ENCODE measurements around the gene COG2. TPM values are rescaled to one million over a fixed set of nuclear protein-coding genes. Genes with fewer than 3 reads are reported as not detected.
"Not testable (repeated sequence)": the region's sequence is repeated elsewhere in the genome, so short reads cannot be mapped to it uniquely, and the experiment has no call there.

The COG2 gene
- total and polyA plus RNA-seq, 7 donors, result 17.5 to 31.2 (median 25.2) TPM

- H3K4me1 ChIP-seq, result no peaks in the 10 kb centered on the region
- no peak overlapping the region for H3K4me3 ChIP-seq
- no peak for TF ChIP-seq EP300 (IDR thresholded peaks at IDR 0.05)
- no peak for TF ChIP-seq POLR2AphosphoS5 (IDR thresholded peaks at IDR 0.05)
- TF ChIP-seq, protein P1, sequence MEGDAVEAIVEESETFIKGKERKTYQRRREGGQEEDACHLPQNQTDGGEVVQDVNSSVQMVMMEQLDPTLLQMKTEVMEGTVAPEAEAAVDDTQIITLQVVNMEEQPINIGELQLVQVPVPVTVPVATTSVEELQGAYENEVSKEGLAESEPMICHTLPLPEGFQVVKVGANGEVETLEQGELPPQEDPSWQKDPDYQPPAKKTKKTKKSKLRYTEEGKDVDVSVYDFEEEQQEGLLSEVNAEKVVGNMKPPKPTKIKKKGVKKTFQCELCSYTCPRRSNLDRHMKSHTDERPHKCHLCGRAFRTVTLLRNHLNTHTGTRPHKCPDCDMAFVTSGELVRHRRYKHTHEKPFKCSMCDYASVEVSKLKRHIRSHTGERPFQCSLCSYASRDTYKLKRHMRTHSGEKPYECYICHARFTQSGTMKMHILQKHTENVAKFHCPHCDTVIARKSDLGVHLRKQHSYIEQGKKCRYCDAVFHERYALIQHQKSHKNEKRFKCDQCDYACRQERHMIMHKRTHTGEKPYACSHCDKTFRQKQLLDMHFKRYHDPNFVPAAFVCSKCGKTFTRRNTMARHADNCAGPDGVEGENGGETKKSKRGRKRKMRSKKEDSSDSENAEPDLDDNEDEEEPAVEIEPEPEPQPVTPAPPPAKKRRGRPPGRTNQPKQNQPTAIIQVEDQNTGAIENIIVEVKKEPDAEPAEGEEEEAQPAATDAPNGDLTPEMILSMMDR (IDR thresholded peaks at IDR 0.05), result no peak
- no peak for TF ChIP-seq POLR2A (IDR thresholded peaks at IDR 0.05)
- intact Hi-C loops (cut with DNase I), result no loop called here
- H3K27ac ChIP-seq, result no peak overlapping the region
- 86 to 97% methylated on average over 2 of the region's 2 CpGs for WGBS, 2 donors
- DNase-seq, result no peak
- H3K36me3 ChIP-seq, result no peaks in the 10 kb centered on the region
- H3K27me3 ChIP-seq, result no peaks in the 10 kb centered on the region
- peaks cover 0 to 4% (median 0%) of the 10 kb centered on the region in 4 donors for H3K9me3 ChIP-seq
These were observed 46.0 kb upstream of the COG2 start for GRCh38 chr1:230596306-230596705.

GRCh38 chr1:230598745-230599144 lies 43.5 kb upstream of the COG2 start:
- DNase-seq, result no peak
- no peak overlapping the region for H3K4me3 ChIP-seq
- no peak overlapping the region for H3K27ac ChIP-seq
- peaks cover 0 to 4% (median 0%) of the 10 kb centered on the region in 4 donors for H3K9me3 ChIP-seq
- intact Hi-C loops (cut with DNase I), result no loop called here
- H3K36me3 ChIP-seq, result no peaks in the 10 kb centered on the region
- TF ChIP-seq POLR2A (IDR thresholded peaks at IDR 0.05), result no peak
- TF ChIP-seq POLR2AphosphoS5 (IDR thresholded peaks at IDR 0.05), result no peak
- TF ChIP-seq, protein P1 (IDR thresholded peaks at IDR 0.05), result no peak
- TF ChIP-seq EP300 (IDR thresholded peaks at IDR 0.05), result no peak
- no peaks in the 10 kb centered on the region for H3K27me3 ChIP-seq
- H3K4me1 ChIP-seq, result no peaks in the 10 kb centered on the region

DNA sequence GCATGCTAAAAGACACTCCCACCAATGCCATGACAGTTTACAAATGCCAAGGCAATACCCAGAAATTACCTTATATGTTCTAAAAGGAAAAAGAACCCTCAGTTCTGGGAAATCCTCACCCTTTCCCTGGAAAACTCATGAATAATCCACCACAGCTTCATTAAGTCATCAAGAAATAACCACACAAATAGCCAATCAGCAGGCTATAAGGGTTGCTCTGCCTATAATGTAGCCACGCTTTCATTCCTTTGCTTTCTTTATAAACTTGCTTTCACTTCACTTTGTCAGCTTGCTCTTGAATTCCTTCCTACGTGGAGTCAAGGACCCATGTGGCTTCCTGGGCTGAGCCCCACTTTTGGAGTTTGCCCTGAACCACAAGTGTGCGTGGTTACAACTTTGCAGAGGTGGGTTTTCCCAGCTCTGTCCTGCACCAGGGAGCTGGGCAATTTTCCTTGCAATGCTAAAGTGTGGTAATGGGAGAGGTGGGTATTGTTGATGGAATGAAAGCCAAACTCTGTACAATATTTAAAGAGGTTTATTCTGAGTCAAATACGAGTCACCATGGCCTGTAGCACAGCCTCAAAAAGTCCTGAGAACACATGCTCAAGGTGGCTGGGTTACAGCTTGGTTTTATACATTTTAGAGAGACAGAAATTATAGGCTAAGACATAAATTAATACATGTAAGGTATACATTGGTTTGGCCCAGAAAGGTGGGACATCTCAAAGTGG lies 42.2 kb upstream of the COG2 start:
- H3K9me3 ChIP-seq, result peaks cover 0 to 4% (median 0%) of the 10 kb centered on the region in 4 donors
- no peak overlapping the region for H3K27ac ChIP-seq
- H3K27me3 ChIP-seq, result no peaks in the 10 kb centered on the region
- H3K4me1 ChIP-seq, result no peaks in the 10 kb centered on the region
- H3K36me3 ChIP-seq, result no peaks in the 10 kb centered on the region
- no peak for DNase-seq
- H3K4me3 ChIP-seq, result no peak overlapping the region
- TF ChIP-seq, protein P1 (IDR thresholded peaks at IDR 0.05), result no peak
- WGBS, 2 donors, result 77 to 87% methylated on average over 4 of the region's 4 CpGs
- intact Hi-C loops (cut with DNase I), result no loop called here

DNA sequence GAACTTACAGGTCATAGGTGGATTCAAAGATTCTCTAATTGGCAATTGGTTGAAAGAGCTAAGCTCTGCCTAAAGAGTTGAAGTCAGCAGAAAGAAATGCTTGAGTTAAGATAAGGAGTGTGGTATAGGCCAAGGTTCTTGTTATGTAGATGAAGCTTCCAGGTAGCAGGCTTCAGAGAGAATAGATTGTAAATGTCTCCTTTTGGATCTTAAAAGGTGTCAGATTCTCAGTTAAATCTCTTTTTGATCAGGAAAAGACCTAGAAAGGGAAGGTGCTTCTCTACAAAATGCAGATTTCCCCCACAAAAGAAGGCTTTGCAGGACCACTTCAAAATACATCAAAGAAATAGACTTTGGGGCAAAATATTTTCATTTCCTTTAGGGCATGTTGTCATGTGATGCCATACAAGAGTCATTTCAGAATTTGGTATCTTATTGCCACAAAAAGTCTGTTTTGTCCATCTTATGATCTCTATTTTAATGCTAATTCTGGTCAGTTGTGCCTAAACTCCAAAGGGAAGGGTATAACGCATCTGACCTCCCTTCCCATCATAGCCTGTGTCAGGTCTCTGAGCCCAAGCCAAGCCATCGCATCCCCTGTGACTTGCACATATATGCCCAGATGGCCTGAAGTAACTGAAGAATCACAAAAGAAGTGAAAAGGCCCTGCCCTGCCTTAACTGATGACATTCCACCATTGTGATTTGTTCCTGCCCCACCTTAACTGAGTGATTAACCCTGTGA lies 41.5 kb upstream of the COG2 start:
- DNase-seq; H3K27me3 ChIP-seq; H3K27ac ChIP-seq; H3K36me3 ChIP-seq; intact Hi-C loops (cut with DNase I); H3K4me3 ChIP-seq; H3K4me1 ChIP-seq; H3K9me3 ChIP-seq: not testable (repeated sequence)
- WGBS, 2 donors, result 41 to 68% methylated on average over 2 of the region's 2 CpGs

DNA sequence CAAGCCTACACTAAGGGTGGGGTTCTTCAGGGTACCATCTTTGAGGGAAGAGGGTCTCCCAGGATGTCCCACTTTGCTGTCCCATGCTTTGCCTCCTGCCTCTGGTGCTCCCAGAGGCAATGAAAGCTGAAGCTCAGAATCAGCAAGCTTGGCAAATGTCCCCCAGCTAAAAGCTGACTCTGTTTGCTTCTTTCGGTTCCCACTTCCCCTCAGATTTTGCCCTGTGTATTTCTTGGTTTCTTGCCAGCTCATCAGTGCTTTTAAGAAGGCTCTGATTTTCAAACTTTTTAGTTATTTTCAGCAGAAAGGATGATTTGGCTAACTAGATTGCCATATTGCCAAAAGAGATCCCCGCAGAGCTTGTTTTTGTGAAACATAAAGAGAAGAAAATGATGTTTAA lies 33.1 kb upstream of the COG2 start:
- TF ChIP-seq POLR2AphosphoS5 (IDR thresholded peaks at IDR 0.05) (no peak), POLR2A (IDR thresholded peaks at IDR 0.05) (no peak), EP300 (IDR thresholded peaks at IDR 0.05) (no peak)
- TF ChIP-seq, protein P1 (IDR thresholded peaks at IDR 0.05), result no peak
- Histone ChIP-seq H3K27ac (no peak overlapping the region), H3K4me3 (no peak overlapping the region), H3K4me1 (no peaks in the 10 kb centered on the region), H3K9me3 (no peaks in the 10 kb centered on the region), H3K27me3 (no peaks in the 10 kb centered on the region), H3K36me3 (no peaks in the 10 kb centered on the region)
- 59 to 64% methylated on average over 2 of the region's 2 CpGs for WGBS, 2 donors
- intact Hi-C loops (cut with DNase I), result no loop called here
- DNase-seq, result no peak
